ENCODE measurements around the gene PDE7B.

The PDE7B gene

GRCh38 chr6:136163260-136163659 lies 311.8 kb downstream of the PDE7B start:
- H3K9ac ChIP-seq (ENCODE audit: low read length): no peak overlapping the region

GRCh38 chr6:136166815-136167214 lies 315.3 kb downstream of the PDE7B start:
- Histone ChIP-seq H2AK5ac (ENCODE audit: low read length) (no peak overlapping the region), H3K36me3 (ENCODE audit: control insufficient read depth in 1 of 2, insufficient read depth in 2 of 2, low read length in 2 of 2) (no peaks in the 10 kb centered on the region), H3K4ac (ENCODE audit: low read depth, low read length) (no peak overlapping the region), H3K9ac (ENCODE audit: low read length) (no peak overlapping the region), H3K18ac (ENCODE audit: low read length) (no peak overlapping the region), H2BK5ac (ENCODE audit: low read depth, low read length, poor library complexity) (no peak overlapping the region), H3K27ac (ENCODE audit: low read depth, low read length) (no peak overlapping the region), H2BK120ac (ENCODE audit: insufficient read depth, low read length, poor library complexity) (no peak overlapping the region), H3K14ac (ENCODE audit: low read length) (no peak overlapping the region), H3K79me1 (ENCODE audit: low read length) (no peaks in the 10 kb centered on the region), H4K91ac (ENCODE audit: low read depth, low read length) (no peak overlapping the region), H3K23ac (ENCODE audit: low read length) (no peak overlapping the region), H3K4me3 (ENCODE audit: low read depth, low read length) (no peak overlapping the region), H2BK12ac (ENCODE audit: low read length) (no peak overlapping the region), H3K4me2 (ENCODE audit: low read length) (no peak overlapping the region), H4K12ac (ENCODE audit: low read depth, low read length) (no peak overlapping the region), H3K9me3 (ENCODE audit: insufficient read depth, low read depth, low read length) (no peaks in the 10 kb centered on the region), H3K79me2 (ENCODE audit: control insufficient read depth, insufficient read depth, low read length, poor library complexity) (no peaks in the 10 kb centered on the region), H4K8ac (ENCODE audit: low read depth, low read length) (no peak overlapping the region), H2AFZ (ENCODE audit: insufficient read depth, low read length, poor library complexity) (no peak overlapping the region), H3K27me3 (ENCODE audit: insufficient read depth, low read length) (no peaks in the 10 kb centered on the region), H3K4me1 (ENCODE audit: control insufficient read depth in 1 of 2, insufficient read depth in 2 of 2, low read length in 2 of 2) (no peaks in the 10 kb centered on the region)
- DNase-seq: no peak
- no CpG with 5 or more reads among the region's 1 CpG for WGBS (ENCODE audit: extremely low coverage, insufficient coverage, insufficient read length)

More at GRCh38 chr6:136163260-136163659, 311.8 kb downstream of the PDE7B start:
- no peaks in the 10 kb centered on the region for H3K9me3 ChIP-seq (ENCODE audit: insufficient read depth, low read depth, low read length)
- no peak overlapping the region for H3K18ac ChIP-seq (ENCODE audit: low read length)
- H2AFZ ChIP-seq (ENCODE audit: insufficient read depth, low read length, poor library complexity): no peak overlapping the region
- H3K4me1 ChIP-seq (ENCODE audit: control insufficient read depth in 1 of 2, insufficient read depth in 2 of 2, low read length in 2 of 2): no peaks in the 10 kb centered on the region
- H4K91ac ChIP-seq (ENCODE audit: low read depth, low read length): no peak overlapping the region
- H3K4me2 ChIP-seq (ENCODE audit: low read length): no peak overlapping the region
- H2BK5ac ChIP-seq (ENCODE audit: low read depth, low read length, poor library complexity): no peak overlapping the region
- no peak for DNase-seq
- no peak overlapping the region for H3K23ac ChIP-seq (ENCODE audit: low read length)
- H4K12ac ChIP-seq (ENCODE audit: low read depth, low read length): no peak overlapping the region
- no peak overlapping the region for H4K8ac ChIP-seq (ENCODE audit: low read depth, low read length)
- no peaks in the 10 kb centered on the region for H3K79me1 ChIP-seq (ENCODE audit: low read length)
- H3K27me3 ChIP-seq (ENCODE audit: insufficient read depth, low read length): no peaks in the 10 kb centered on the region
- H3K4ac ChIP-seq (ENCODE audit: low read depth, low read length): no peak overlapping the region
- H3K14ac ChIP-seq (ENCODE audit: low read length): no peak overlapping the region
- no peaks in the 10 kb centered on the region for H3K36me3 ChIP-seq (ENCODE audit: control insufficient read depth in 1 of 2, insufficient read depth in 2 of 2, low read length in 2 of 2)
- no peaks in the 10 kb centered on the region for H3K79me2 ChIP-seq (ENCODE audit: control insufficient read depth, insufficient read depth, low read length, poor library complexity)
- no CpG with 5 or more reads among the region's 3 CpGs for WGBS (ENCODE audit: extremely low coverage, insufficient coverage, insufficient read length)
- H3K27ac ChIP-seq (ENCODE audit: low read depth, low read length): no peak overlapping the region
- H2BK120ac ChIP-seq (ENCODE audit: insufficient read depth, low read length, poor library complexity): no peak overlapping the region
- H3K4me3 ChIP-seq (ENCODE audit: low read depth, low read length): no peak overlapping the region
- no peak overlapping the region for H2BK12ac ChIP-seq (ENCODE audit: low read length)
- no peak overlapping the region for H2AK5ac ChIP-seq (ENCODE audit: low read length)

- no peaks in the 10 kb centered on the region for H3K27me3 ChIP-seq (ENCODE audit: insufficient read depth, low read length)
- H3K4me2 ChIP-seq (ENCODE audit: low read length): no peak overlapping the region
- no peak overlapping the region for H4K8ac ChIP-seq (ENCODE audit: low read depth, low read length)
- H4K91ac ChIP-seq (ENCODE audit: low read depth, low read length): no peak overlapping the region
- H2BK12ac ChIP-seq (ENCODE audit: low read length): no peak overlapping the region
- H2AFZ ChIP-seq (ENCODE audit: insufficient read depth, low read length, poor library complexity): no peak overlapping the region
- H3K4me1 ChIP-seq (ENCODE audit: control insufficient read depth in 1 of 2, insufficient read depth in 2 of 2, low read length in 2 of 2): no peaks in the 10 kb centered on the region
- H3K14ac ChIP-seq (ENCODE audit: low read length): no peak overlapping the region
- no peak overlapping the region for H3K4ac ChIP-seq (ENCODE audit: low read depth, low read length)
- no peak overlapping the region for H2AK5ac ChIP-seq (ENCODE audit: low read length)
- WGBS (ENCODE audit: extremely low coverage, insufficient coverage, insufficient read length): no CpG with 5 or more reads among the region's 2 CpGs
- no peak overlapping the region for H4K12ac ChIP-seq (ENCODE audit: low read depth, low read length)
- H3K36me3 ChIP-seq (ENCODE audit: control insufficient read depth in 1 of 2, insufficient read depth in 2 of 2, low read length in 2 of 2): no peaks in the 10 kb centered on the region
- H3K79me2 ChIP-seq (ENCODE audit: control insufficient read depth, insufficient read depth, low read length, poor library complexity): no peaks in the 10 kb centered on the region
- H3K79me1 ChIP-seq (ENCODE audit: low read length): no peaks in the 10 kb centered on the region
- no peak overlapping the region for H3K18ac ChIP-seq (ENCODE audit: low read length)
- H3K23ac ChIP-seq (ENCODE audit: low read length): no peak overlapping the region
- H3K9ac ChIP-seq (ENCODE audit: low read length): no peak overlapping the region
- H2BK5ac ChIP-seq (ENCODE audit: low read depth, low read length, poor library complexity): no peak overlapping the region
- no peaks in the 10 kb centered on the region for H3K9me3 ChIP-seq (ENCODE audit: insufficient read depth, low read depth, low read length)
- H3K27ac ChIP-seq (ENCODE audit: low read depth, low read length): no peak overlapping the region
- DNase-seq: no peak
- H3K4me3 ChIP-seq (ENCODE audit: low read depth, low read length): no peak overlapping the region
- H2BK120ac ChIP-seq (ENCODE audit: insufficient read depth, low read length, poor library complexity): no peak overlapping the region
Measured at GRCh38 chr6:136169394-136170148, 318.1 kb downstream of the PDE7B start.

GRCh38 chr6:136171231-136171630 lies 319.7 kb downstream of the PDE7B start:
- no peak overlapping the region for H2BK12ac ChIP-seq (ENCODE audit: low read length)
- H4K8ac ChIP-seq (ENCODE audit: low read depth, low read length): no peak overlapping the region
- H3K79me1 ChIP-seq (ENCODE audit: low read length): no peaks in the 10 kb centered on the region
- H3K23ac ChIP-seq (ENCODE audit: low read length): no peak overlapping the region
- H4K91ac ChIP-seq (ENCODE audit: low read depth, low read length): no peak overlapping the region
- no peaks in the 10 kb centered on the region for H3K9me3 ChIP-seq (ENCODE audit: insufficient read depth, low read depth, low read length)
- no peaks in the 10 kb centered on the region for H3K36me3 ChIP-seq (ENCODE audit: control insufficient read depth in 1 of 2, insufficient read depth in 2 of 2, low read length in 2 of 2)
- DNase-seq: peak; percentile 72 to 78
- no peak overlapping the region for H4K12ac ChIP-seq (ENCODE audit: low read depth, low read length)
- no peak overlapping the region for H2BK120ac ChIP-seq (ENCODE audit: insufficient read depth, low read length, poor library complexity)
- no peak overlapping the region for H3K18ac ChIP-seq (ENCODE audit: low read length)
- H2AK5ac ChIP-seq (ENCODE audit: low read length): no peak overlapping the region
- no peak overlapping the region for H2AFZ ChIP-seq (ENCODE audit: insufficient read depth, low read length, poor library complexity)
- no peak overlapping the region for H3K14ac ChIP-seq (ENCODE audit: low read length)
- no CpG with 5 or more reads among the region's 3 CpGs for WGBS (ENCODE audit: extremely low coverage, insufficient coverage, insufficient read length)
- H2BK5ac ChIP-seq (ENCODE audit: low read depth, low read length, poor library complexity): no peak overlapping the region
- no peaks in the 10 kb centered on the region for H3K27me3 ChIP-seq (ENCODE audit: insufficient read depth, low read length)
- no peaks in the 10 kb centered on the region for H3K4me1 ChIP-seq (ENCODE audit: control insufficient read depth in 1 of 2, insufficient read depth in 2 of 2, low read length in 2 of 2)
- H3K4me2 ChIP-seq (ENCODE audit: low read length): no peak overlapping the region
- H3K4me3 ChIP-seq (ENCODE audit: low read depth, low read length): no peak overlapping the region
- no peak overlapping the region for H3K9ac ChIP-seq (ENCODE audit: low read length)
- H3K79me2 ChIP-seq (ENCODE audit: control insufficient read depth, insufficient read depth, low read length, poor library complexity): no peaks in the 10 kb centered on the region
- H3K27ac ChIP-seq (ENCODE audit: low read depth, low read length): no peak overlapping the region
- H3K4ac ChIP-seq (ENCODE audit: low read depth, low read length): no peak overlapping the region
